IPS-NIHi7 (cell line): Measurements from ENCODE around the gene SDC4.
A peak's percentile ranks its signal among the peaks of the same experiment; 100 is the strongest.

Source experiments
- DNase-seq: peaks from one replicate; pipeline ENCODE4 v3.0.0; 2012; ENCODE audit warnings: mixed read lengths; ENCODE audit errors: extremely low spot score

SDC4 gene

GRCh38 chr20:45343532-45344167 lies 4.6 kb downstream of the SDC4 start:
- no peak for DNase-seq

DNA sequence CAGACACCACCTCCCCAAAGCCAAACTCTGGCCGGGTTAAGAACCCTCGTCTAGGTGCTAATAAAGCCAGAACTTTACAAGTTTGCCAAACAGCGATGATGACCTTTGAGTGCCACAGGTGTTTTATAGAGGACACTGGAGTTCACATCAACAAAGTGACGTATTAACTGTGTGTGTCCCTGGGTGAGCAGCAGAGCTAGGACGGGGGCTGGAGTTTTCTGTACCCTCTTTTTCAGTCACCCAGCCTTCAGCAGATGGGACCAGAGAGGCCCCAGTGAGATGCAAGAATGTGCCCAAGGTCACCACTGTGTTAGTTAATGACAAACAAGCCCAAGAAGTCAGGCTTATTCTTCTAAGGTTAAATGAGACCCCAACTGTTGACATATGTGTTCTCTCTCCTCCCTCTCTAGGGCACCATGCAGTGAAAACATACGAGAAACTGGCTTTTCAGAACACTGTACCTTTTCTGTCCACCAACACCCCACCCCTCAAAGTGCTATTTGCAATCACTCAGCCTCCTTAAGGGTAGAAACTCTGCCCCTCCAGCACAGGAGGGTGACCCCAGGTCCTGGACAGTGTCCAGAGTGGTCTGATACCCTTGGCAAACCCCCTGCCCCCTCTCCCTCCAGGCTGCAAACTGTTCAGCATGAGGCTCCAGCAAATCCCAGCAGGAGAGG lies 5.2 kb downstream of the SDC4 start:
- DNase-seq, result no peak

GRCh38 chr20:45341939-45342854 lies 6.0 kb downstream of the SDC4 start:
- DNase-seq, result peak; percentile 81

DNA sequence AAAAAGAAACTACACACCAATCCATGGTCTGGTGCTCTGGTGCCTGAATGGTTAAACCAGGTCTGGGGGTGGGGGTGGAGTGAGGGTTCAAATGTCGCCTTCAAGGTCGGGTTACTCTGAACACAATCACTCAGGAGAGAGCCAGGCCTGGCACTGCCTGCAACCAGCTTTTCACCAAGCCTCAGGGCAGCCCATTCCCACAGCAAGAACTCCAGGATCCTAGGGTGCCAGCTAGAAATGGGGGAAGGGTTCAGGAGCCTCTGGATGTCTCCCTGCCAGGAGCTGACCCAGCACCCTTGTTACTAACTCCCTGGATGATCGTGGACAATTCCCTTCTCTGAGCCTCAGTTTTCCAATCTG lies 6.7 kb downstream of the SDC4 start:
- no peak for DNase-seq

- peak; percentile 46 for DNase-seq
Observed at GRCh38 chr20:45340951-45341350, 7.3 kb downstream of the SDC4 start.

GRCh38 chr20:45340236-45340847 lies 7.9 kb downstream of the SDC4 start:
- DNase-seq, result no peak

- DNase-seq, result no peak
Observed at GRCh38 chr20:45339799-45340198, 8.4 kb downstream of the SDC4 start.

DNA sequence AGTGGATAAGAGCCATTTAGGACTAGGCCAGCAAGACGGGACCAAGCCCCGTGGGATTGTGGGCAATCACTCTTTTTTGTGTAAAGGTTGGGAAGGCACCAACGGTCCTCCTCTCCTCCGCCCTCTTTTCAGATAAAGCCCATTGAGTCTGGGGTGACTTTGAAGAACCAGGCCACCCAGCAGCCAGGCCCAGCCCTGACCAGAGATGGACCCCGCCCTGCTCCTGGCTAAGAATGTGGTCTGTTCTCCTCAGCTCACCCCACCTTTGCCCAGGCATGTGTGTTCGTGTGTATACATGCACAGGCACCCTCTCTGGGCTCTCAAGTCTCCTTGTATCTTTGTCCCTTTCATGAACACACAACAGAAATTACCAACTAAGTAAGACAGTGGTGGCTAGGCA lies 9.1 kb downstream of the SDC4 start:
- no peak for DNase-seq

- DNase-seq, result no peak
Observed at GRCh38 chr20:45338121-45339030, 9.8 kb downstream of the SDC4 start.

DNA sequence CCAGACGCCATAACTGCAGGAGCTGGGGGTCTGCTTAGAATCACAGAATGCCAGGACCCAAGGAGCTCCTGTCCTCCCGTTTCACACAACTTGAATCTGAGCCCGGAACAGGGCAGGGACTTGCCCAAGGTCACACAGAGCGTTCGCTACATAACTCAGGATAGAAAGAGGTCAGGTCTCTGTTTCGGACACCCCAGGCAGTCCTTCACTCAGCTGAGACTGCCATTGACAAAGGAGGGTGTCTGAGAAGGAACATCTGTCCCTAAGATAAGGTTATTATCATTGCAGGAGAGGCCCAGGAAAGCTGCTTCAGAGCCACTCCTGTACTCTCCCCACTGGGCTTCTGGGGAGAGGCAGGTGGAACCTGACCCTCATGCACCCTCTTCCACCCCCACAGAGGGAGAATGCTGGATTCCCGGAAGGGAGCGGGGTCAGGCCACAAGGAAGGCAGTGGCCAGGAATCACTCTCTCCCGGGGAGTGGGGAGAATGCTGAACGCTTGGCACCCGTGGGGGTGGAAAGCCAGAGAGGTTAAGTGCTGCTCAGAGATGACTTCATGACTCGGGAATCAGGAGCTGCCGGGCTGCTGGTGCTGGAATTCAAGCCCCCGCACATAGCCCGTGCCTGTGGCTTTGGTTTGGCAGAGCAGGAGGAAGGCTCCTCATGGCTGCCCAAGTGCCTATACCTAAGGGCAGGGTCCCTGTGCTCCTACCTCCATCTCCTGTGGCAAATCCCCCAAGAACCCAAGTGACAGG lies 10.7 kb downstream of the SDC4 start:
- peak; percentile 59 for DNase-seq

GRCh38 chr20:45336530-45337366 lies 11.5 kb downstream of the SDC4 start:
- DNase-seq, result no peak

DNA sequence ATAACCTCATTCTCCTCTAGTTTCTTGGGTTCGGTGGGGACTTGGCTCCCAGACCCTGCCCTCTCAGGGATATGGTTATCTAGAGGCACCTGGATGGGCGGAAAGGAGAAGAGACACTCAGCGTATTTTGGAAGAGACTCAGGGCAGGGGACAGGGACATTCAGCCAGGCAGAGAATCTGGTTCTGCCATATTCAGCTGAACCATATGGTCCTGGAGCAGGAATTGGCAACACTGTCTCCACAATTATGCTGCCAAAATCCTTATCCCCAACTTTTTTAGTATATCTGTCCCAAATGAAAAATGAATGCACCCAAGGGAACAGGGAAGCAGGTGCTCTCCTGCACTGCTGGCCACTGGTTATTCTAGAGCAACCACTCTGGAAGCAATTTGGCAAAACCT lies 17.7 kb downstream of the SDC4 start:
- DNase-seq, result no peak

- DNase-seq, result no peak
Observed at GRCh38 chr20:45329497-45330319, 18.5 kb downstream of the SDC4 start.

- no peak for DNase-seq
Observed at GRCh38 chr20:45328451-45328850, 19.8 kb downstream of the SDC4 start.

GRCh38 chr20:45325371-45325770 lies 22.9 kb downstream of the SDC4 start:
- DNase-seq, result no peak

DNA sequence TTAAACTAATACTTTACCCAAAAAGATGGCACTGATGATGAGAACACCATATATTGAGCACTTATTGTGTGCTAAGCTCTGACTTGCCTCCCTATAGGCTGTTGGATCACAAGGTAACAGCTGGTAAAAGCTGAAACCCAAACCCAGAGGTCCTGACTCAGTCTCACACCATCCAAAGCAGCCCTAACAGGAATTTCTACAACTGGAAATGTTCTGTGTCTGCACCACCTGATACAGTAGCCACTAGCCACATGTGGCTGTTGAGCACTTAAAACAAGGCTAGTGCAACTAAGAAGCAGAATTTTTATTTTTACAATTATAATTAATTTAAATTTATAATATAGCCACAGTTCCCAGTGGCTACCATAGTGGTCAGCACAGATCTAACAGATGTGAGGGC lies 24.5 kb downstream of the SDC4 start:
- no peak for DNase-seq

GRCh38 chr20:45322952-45323383 lies 25.3 kb downstream of the SDC4 start:
- peak; percentile 52 for DNase-seq

DNA sequence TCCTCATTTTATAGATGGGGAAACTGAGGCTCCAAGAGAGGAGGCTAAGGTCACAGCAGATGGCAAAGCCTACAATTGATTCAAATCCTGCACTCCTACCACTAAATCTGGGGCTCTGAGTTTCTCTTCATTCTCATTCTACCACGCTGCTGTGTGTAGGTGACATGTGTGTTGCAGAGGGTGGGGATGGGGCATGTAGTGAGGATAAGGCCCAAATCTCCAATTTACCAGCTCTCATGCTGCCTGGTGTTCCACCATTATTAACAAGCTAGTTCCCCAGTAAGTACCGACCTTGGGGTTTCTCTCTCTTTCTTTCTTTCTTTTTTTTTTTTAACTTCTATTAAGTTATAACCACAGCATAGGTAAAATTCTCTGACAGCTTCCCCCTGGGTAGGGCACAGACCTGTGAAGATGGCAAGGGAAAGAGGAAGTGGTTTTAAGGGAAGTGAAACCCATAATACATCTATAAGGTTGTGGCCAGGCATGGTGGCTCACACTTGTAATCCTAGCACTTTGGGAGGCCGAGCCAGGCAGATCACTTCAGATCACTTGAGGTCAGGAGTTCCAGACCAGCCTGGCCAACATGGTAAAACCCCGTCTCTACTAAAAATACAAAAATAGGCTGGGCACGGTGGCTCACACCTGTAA lies 27.2 kb downstream of the SDC4 start:
- DNase-seq, result no peak
